Caco-2 (cell line): Measurements from ENCODE around the gene C4orf54. TPM values are rescaled to one million over a fixed set of nuclear protein-coding genes. Genes with fewer than 3 reads are reported as not detected.

Experiments
- BruUV-seq: library from RNA; stranded (reverse); fragments of 400-500 nt; replicated peaks from 2 replicates; lab custom pipeline; 2021; lab: Mats Ljungman, UMichigan
- CTCF ChIA-PET: fragments of 300-600 bp; sonication (Branson Sonifier 250); formaldehyde crosslinking; loops from one replicate; lab custom pipeline; 2022; ENCODE audit warnings: antibody characterized with exemption; lab: Charles Lee
- POLR2A ChIA-PET: fragments of 300-600 bp; sonication (Branson Sonifier 250); formaldehyde crosslinking; loops from one replicate; lab custom pipeline; 2022; ENCODE audit warnings: antibody characterized with exemption; lab: Charles Lee
- DNase-seq, 2 experiments: peaks; one replicate each; pipeline versions ENCODE4 v3.0.0 to v3.0.0-alpha.2; 2020 to 2022
- H3K27me3 ChIP-seq: replicated peaks from 2 replicates; pipeline ENCODE4 v1.6.0; 2011; ENCODE audit warnings: low read length; ENCODE audit not compliant: control insufficient read depth, insufficient read depth
- H3K36me3 ChIP-seq: 2 replicates; pipeline ENCODE4 v1.5.1; 2011; ENCODE audit warnings: low read length; ENCODE audit not compliant: control insufficient read depth, insufficient read depth
- H3K4me1 ChIP-seq: fragments of 250-450 bp; sonication (Bioruptor Pico); 2 replicates; pipeline ENCODE4 v1.5.1; 2020; ENCODE audit warnings: mild to moderate bottlenecking
- H3K4me3 ChIP-seq: 2 replicates; pipeline ENCODE4 v1.5.1; 2011; ENCODE audit warnings: low read depth, mild to moderate bottlenecking, control low read depth, low read length
- H3K9me3 ChIP-seq: fragments of 250-450 bp; sonication (Bioruptor Pico); 2 replicates; pipeline ENCODE4 v1.5.1; 2020; ENCODE audit warnings: mild to moderate bottlenecking, moderate library complexity
- H3K27ac Mint-ChIP-seq: one replicate; pipeline ENCODE4 v1.8.0; 2022; ENCODE audit warnings: mixed read lengths; ENCODE audit not compliant: unreplicated experiment
- H3K27me3 Mint-ChIP-seq: one replicate; pipeline ENCODE4 v1.8.0; 2022; ENCODE audit warnings: mixed read lengths; ENCODE audit not compliant: insufficient read depth, unreplicated experiment
- H3K36me3 Mint-ChIP-seq: one replicate; pipeline ENCODE4 v1.8.0; 2022; ENCODE audit warnings: mild to moderate bottlenecking, mixed read lengths; ENCODE audit not compliant: insufficient read depth, unreplicated experiment
- H3K4me1 Mint-ChIP-seq: one replicate; pipeline ENCODE4 v1.8.0; 2022; ENCODE audit warnings: low read depth, mixed read lengths; ENCODE audit not compliant: unreplicated experiment
- H3K4me3 Mint-ChIP-seq: one replicate; pipeline ENCODE4 v1.8.0; 2022; ENCODE audit warnings: mild to moderate bottlenecking, moderate library complexity, mixed read lengths; ENCODE audit not compliant: unreplicated experiment
- H3K9me3 Mint-ChIP-seq: one replicate; pipeline ENCODE4 v1.8.0; 2022; ENCODE audit warnings: mixed read lengths; ENCODE audit not compliant: unreplicated experiment
- intact Hi-C: fragments of 100-400 bp; cut with micrococcal nuclease; formaldehyde crosslinking; loops from one replicate; pipeline ENCODE4 v1.10.0; 2022; ENCODE audit not compliant: unreplicated experiment
- total RNA-seq: library from RNA; stranded (reverse); gene quantifications from 2 replicates; pipeline ENCODE4 v1.2.3, GENCODE V29; 2022
- TF ChIP-seq, protein P1 (sequence below), 2 experiments: fragments of 200-600 bp in 1 of 2; IDR thresholded peaks; 1 replicate in 1 of 2; 2 replicates in 1 of 2; pipeline versions ENCODE4 v1.5.1 to v1.8.0; 2011 to 2022; ENCODE audit warnings: antibody characterized with exemption in 1 of 2, control low read depth in 1 of 2, inconsistent platforms in 1 of 2, low read depth in 1 of 2, low read length in 1 of 2, mild to moderate bottlenecking in 1 of 2, moderate library complexity in 1 of 2; ENCODE audit not compliant: insufficient read depth in 1 of 2, severe bottlenecking in 1 of 2, unreplicated experiment in 1 of 2

The C4orf54 gene
- total RNA-seq, 1 experiment from 2014 or later, result not detected

DNA sequence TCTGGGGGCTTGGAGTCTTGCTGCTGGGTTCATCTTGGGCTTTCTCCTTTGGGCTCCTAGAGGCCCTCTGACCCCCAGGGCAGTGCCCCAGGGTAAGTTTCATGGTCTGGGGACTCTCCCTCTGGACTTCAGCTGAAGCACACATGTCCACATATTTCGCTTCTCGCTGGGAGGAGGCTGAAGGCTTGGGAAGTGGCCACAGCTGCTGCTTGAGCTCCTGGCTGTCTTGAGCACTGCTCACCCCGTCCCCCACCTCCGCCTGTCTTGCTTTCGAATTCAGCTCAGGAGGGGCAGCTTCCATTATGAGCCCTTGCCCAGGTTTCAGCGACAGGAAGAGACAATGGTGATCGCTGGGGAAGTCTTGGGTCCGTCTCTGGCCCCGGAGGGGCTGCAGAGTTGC, 3.7 kb downstream of the C4orf54 start:
- no peaks in the 10 kb centered on the region for H3K36me3 Mint-ChIP-seq
- H3K9me3 Mint-ChIP-seq, result no peaks in the 10 kb centered on the region
- no peak overlapping the region for H3K4me3 Mint-ChIP-seq
- POLR2A ChIA-PET, result no interaction called here
- no peak overlapping the region for H3K27ac Mint-ChIP-seq
- no peaks in the 10 kb centered on the region for H3K4me1 Mint-ChIP-seq
- intact Hi-C loops, result no loop called here
- H3K9me3 ChIP-seq, result no peaks in the 10 kb centered on the region
- TF ChIP-seq, protein P1, sequence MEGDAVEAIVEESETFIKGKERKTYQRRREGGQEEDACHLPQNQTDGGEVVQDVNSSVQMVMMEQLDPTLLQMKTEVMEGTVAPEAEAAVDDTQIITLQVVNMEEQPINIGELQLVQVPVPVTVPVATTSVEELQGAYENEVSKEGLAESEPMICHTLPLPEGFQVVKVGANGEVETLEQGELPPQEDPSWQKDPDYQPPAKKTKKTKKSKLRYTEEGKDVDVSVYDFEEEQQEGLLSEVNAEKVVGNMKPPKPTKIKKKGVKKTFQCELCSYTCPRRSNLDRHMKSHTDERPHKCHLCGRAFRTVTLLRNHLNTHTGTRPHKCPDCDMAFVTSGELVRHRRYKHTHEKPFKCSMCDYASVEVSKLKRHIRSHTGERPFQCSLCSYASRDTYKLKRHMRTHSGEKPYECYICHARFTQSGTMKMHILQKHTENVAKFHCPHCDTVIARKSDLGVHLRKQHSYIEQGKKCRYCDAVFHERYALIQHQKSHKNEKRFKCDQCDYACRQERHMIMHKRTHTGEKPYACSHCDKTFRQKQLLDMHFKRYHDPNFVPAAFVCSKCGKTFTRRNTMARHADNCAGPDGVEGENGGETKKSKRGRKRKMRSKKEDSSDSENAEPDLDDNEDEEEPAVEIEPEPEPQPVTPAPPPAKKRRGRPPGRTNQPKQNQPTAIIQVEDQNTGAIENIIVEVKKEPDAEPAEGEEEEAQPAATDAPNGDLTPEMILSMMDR (IDR thresholded peaks at IDR 0.05; ENCODE audit: insufficient read depth in 1 of 2, low read depth in 1 of 2, low read length in 1 of 2, severe bottlenecking in 1 of 2, unreplicated experiment in 1 of 2), result no peak
- CTCF ChIA-PET, result no interaction called here
- no peak for DNase-seq
- no peak overlapping the region for H3K4me3 ChIP-seq
- H3K4me1 ChIP-seq, result no peaks in the 10 kb centered on the region
- BruUV-seq, result no TSS peak
- H3K27me3 Mint-ChIP-seq, result no peaks in the 10 kb centered on the region
- no peaks in the 10 kb centered on the region for H3K27me3 ChIP-seq
- H3K36me3 ChIP-seq, result no peaks in the 10 kb centered on the region

DNA sequence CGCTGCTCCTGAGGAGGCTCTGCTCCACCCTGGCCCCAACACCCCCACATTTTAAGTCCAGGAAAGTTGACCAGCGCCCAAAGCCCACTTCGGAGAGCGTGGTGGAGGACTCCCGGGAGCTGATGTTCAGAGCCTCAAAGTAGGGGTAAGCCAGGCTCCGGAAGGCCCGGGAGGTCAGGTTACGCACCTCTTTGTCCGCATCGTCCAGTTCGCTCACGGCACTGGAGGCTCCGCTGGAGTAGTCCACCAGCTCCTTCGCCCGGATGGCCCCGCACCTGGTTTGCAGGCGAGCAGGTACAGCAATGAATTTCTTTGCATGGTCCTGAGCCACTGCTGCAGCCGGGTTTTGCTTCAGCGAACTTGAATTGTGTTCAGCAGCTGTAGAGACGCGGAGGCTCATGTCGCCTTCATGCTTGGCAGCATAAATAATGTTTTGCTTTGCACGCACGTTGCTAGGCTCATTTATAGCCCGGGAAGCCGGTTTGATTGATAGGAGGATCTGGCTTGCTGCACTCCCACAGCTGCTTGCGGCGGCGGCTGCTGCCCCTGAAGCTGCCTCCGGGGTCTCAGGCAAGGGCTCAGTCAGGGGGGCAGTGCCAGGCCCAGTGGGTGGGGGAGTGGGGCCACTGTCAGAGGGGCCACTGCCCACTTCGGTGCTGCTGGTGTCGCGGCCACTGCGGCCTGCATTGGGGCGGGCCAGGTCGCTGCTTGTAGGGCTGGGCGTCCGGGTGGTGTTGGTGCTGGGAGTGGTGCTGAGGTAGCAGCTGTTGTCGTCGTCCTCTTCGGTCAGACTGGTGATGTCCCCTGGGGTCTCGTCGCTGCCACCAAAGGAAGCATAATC, 4.8 kb downstream of the C4orf54 start:
- no peaks in the 10 kb centered on the region for H3K36me3 Mint-ChIP-seq
- H3K4me3 ChIP-seq, result no peak overlapping the region
- no peak for DNase-seq
- intact Hi-C loops, result no loop called here
- H3K9me3 ChIP-seq, result no peaks in the 10 kb centered on the region
- H3K27ac Mint-ChIP-seq, result no peak overlapping the region
- ChIA-PET CTCF (no interaction called here), POLR2A (no interaction called here)
- no peaks in the 10 kb centered on the region for H3K4me1 ChIP-seq
- H3K4me1 Mint-ChIP-seq, result no peaks in the 10 kb centered on the region
- H3K4me3 Mint-ChIP-seq, result no peak overlapping the region
- TF ChIP-seq, protein P1 (IDR thresholded peaks at IDR 0.05; ENCODE audit: insufficient read depth in 1 of 2, low read depth in 1 of 2, low read length in 1 of 2, severe bottlenecking in 1 of 2, unreplicated experiment in 1 of 2), result no peak
- no peaks in the 10 kb centered on the region for H3K36me3 ChIP-seq
- H3K27me3 ChIP-seq, result no peaks in the 10 kb centered on the region
- no TSS peak for BruUV-seq
- H3K27me3 Mint-ChIP-seq, result no peaks in the 10 kb centered on the region
- H3K9me3 Mint-ChIP-seq, result no peaks in the 10 kb centered on the region

- no peaks in the 10 kb centered on the region for H3K27me3 Mint-ChIP-seq
- no peak overlapping the region for H3K27ac Mint-ChIP-seq
- Histone ChIP-seq H3K36me3 (no peaks in the 10 kb centered on the region), H3K9me3 (no peaks in the 10 kb centered on the region), H3K4me3 (no peak overlapping the region), H3K4me1 (no peaks in the 10 kb centered on the region), H3K27me3 (no peaks in the 10 kb centered on the region)
- H3K4me3 Mint-ChIP-seq, result no peak overlapping the region
- intact Hi-C loops, result no loop called here
- ChIA-PET POLR2A (no interaction called here), CTCF (no interaction called here)
- TF ChIP-seq, protein P1 (IDR thresholded peaks at IDR 0.05; ENCODE audit: insufficient read depth in 1 of 2, low read depth in 1 of 2, low read length in 1 of 2, severe bottlenecking in 1 of 2, unreplicated experiment in 1 of 2), result no peak
- no peaks in the 10 kb centered on the region for H3K9me3 Mint-ChIP-seq
- DNase-seq, result no peak
- H3K36me3 Mint-ChIP-seq, result no peaks in the 10 kb centered on the region
- no TSS peak for BruUV-seq
- H3K4me1 Mint-ChIP-seq, result no peaks in the 10 kb centered on the region
These were observed 5.7 kb downstream of the C4orf54 start for GRCh38 chr4:99651811-99652485.
